CD4-positive, alpha-beta T cell treated with Interleukin-2 at 100 ng/mL for 4 hours (primary cell): Measurements from ENCODE around the gene KBTBD8.
A peak's percentile ranks its signal among the peaks of the same experiment; 100 is the strongest.

Source experiments
- DNase-seq: peaks from one replicate; pipeline ENCODE4 v3.0.0-alpha.2; 2020; ENCODE audit warnings: low spot score

Gene KBTBD8

DNA sequence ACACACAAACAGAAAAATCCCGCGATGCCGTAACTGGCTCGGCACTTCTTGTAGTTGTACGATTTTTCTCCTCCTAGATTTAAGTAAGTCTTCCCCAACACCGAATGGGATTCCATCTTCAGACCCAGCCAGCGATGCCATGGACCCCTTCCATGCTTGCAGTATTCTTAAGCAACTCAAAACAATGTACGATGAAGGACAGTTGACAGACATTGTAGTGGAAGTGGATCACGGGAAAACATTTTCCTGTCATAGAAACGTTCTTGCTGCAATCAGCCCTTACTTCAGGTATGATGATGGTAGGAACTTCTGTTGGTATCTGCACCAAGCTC is 763 bp downstream of the KBTBD8 start:
- no peak for DNase-seq

DNA sequence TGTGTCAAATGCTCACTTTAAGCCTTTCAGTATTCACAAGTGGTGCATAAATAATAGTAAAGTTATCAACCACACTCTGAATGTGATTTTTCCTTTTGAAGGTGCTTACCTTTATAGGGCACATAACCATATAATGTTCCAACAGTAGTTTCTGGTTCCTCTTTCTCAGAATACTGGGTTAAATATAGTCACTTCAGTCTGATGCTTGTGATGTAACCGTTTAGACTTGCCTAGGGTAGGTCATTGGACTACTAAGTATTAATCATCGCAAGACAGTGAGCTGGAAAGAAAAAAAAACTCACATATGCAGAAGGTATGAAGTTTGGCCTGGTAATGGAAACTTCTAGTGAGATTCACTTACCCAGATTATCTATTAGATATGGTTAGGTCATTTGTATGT is 1.9 kb downstream of the KBTBD8 start:
- DNase-seq = peak; percentile 39

DNA sequence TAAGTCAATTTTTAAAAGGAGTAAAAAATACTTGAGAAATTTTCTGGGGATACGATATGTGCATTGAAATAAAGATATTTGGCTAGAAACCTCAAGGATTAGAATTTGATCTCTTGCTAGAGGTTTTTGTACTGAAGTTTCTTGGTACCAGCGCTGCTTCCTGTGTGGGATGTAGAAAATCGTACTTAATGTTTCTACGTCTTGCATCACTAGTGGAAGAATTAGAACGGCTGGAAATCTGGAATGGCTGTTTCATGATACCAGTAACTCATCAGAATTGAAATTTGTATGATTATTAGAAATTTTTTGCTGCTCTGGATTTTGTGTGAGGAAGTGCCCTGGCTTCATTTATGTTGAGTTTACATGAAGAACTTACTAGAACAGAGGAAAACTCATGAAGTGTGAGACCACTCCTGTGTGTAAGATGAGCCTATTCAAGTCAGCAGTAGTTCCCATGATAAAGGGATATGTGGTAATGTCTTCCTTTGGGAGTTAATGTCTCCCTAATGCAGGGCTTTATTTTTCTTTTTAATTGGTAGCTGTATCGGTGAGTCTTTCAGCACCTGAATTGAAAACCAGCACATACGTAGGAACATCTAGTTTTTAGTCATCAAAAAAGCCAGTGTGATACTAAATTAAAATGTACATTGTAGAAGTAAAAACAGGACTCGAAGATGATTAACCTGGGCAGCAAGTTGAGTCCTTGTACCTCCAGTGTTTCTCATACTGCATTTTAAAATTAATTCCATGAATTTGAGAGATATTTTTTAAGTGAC is 3.2 kb downstream of the KBTBD8 start:
- no peak for DNase-seq

DNA sequence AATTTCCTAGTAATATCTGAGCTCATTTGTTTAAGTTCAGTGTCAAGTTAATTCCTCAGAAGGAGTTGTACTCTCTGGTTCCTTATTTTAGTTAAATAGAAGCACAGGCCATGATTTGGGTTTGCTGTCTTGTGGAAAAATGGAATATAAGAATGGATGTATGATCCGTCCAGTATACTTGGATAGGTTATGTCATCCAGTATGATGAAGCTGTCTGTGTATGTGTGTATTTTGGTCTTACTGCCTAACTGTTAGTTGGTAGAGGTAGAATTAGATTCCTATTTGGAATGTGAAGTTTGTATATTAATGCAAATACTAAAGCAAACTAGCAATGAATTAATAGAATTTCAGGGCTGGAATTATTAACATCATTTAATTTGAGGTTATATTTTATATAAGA is 7.9 kb downstream of the KBTBD8 start:
- DNase-seq = no peak

DNA sequence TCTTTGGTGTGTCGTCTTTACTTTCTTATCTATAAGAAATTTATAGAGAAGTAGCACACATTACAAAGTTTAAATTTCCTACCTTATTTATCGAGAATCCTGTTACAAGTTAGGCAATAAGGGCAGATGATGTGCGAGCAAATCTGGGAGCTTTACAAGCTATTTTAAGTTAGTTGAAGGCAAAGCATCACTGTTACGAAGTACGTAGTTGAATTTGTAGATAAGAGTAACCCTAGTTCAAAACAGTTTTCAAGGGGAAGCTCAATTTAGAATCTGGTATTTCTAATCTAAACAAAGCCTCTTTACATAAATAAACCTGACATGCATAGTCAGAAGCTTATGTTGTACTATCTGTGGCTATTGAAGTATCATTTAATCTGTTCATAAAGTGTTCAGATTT is 8.4 kb downstream of the KBTBD8 start:
- no peak for DNase-seq

DNA sequence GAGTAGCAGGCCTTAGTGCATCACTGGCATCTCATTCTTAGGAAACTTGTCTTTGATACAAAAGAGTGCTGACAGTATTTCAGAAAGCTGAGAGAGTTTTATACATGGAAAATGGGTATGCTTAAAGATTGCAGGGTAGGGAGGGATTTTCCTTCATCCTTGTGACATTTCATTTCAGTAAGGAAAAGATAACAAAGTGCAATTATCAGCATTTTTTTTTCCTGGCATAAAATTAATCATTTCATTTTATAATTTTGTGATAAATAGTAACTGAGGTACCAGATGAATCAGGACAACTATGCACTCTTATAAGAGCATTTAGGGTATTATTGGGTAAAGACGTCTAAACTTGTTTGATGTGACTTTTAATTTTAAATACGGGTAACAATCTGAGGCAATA is 10.3 kb downstream of the KBTBD8 start:
- no peak for DNase-seq

DNA sequence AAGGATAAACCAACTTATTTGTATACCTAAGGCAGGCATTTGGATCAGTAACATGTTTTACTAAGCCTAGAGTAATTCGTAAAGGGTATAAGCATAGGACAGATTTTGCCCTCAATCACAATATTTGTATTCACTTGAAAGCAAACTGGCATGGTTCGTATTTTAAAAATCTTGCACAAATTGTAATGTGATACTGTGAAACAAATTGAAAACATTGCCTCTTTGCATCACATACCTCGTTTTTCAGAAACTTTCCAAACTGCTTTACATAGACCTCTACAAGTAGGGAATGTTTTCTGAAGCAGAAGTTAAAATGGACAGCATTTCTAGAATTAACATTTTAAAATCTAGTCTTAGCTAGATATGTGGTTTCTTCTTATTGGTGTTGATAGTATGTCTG is 11.6 kb downstream of the KBTBD8 start:
- DNase-seq = no peak

DNA sequence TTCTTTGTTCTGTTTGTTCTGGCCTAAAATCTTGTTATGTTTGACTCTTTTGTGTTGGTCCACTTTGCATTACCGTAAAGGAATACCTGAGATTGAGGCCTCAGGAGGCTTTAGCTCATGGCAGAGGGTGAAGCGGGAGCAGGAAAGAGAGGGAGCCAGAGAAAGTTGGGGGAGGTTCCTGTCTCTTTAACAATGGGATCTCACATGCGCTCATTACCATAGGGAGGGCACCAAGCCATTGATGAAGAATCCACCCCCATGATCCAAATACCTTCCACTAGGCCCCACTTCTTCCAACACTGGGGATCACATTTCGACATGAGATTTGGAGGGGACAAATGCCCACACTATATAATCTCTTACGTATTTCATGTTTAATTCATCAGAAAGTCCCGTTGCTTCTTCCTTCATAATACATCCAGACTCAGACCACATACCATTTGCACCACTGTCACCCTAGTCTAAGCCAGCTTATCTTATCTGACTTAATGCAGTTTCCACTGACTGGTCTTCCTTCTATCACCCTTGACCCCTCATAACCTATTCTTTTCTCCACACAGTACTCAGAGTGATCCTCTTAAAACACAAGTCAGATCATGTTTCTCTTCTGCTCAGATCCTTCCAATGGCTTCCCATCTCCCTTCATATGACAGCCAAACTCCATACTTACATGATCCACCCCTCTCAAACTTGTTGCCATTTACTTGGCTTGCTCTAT is 13.5 kb downstream of the KBTBD8 start:
- DNase-seq = no peak

DNA sequence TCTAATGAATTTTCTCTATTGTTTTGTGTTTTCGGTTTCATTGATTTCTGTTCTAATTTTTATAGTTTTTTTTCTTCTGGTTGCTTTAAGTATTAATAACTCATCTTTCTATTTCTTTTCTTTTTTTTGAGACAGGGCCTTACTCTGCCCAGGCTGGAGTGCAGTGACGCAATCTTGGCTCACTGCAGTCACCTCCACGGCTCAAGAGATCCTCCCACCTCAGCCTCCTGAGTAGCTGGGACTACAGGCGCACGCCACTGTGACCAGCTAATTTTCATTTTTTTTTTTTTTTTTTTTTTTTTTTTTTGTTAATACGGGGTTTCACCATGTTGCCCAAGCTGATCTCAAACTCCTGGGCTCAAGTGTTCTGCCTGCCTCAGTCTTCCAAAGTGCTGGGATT is 14.5 kb downstream of the KBTBD8 start:
- no peak for DNase-seq

DNA sequence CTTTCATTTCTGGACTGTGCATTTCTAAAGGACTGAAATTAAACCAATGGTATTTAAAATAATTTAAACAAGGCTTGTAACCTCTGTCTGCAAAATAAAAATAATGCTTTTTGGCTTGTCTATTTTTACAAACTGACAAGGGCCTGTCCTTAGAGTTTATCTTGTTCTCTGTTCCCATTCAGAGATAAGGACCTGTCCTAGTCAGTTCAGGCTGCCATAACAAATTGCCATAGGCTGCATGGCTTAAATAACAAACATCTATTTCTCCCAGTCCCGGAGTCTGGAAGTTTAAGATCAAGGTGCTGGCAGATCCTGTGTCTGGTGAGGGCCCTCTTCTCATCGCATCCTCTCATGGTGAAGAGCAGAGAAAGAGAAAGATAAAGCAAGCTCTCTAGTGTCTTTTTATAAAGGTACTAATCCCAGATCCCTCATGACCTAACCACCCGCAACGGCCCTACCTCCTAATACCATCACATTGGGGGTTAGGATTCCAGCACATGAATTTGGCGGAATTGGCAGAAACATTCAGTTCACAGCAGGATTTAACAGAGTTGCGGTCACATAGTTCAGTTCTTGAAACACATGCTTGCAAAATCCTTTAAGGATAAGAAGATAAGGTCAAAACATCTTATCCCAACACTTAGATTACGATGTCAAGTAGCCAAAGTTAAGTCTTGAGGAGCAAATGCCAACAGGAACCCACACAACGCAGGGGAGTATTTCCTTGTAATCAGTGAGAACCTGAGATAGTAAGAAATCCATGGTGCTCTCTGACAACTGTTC is 17.8 kb downstream of the KBTBD8 start:
- no peak for DNase-seq

DNA sequence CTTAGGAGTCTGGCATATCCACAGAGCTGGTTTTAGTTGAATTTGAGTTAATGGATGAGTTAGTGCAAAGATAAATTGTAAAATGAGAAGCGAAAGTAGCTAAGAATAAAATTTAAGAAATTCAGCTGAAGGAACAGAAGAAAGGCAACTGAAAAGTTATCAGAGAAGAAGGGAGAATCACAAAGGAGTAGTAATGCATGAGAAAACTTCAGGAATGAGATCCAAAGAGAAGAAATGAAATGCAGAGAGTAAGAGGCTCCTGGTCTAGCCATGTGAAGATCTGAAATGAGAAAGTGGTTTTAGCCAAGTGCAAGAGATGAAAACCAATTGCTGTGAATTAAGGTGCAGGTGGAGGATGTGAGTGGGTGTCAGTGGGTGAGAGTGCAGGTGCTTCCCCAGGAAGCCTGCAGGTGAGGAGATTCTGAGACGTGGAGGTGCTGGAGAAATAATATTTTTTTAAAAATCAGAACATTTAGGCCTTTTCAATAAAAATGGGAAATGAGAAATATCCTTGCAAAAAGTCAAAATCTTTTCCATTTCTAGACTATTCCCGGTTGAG is 18.5 kb downstream of the KBTBD8 start:
- no peak for DNase-seq

DNA sequence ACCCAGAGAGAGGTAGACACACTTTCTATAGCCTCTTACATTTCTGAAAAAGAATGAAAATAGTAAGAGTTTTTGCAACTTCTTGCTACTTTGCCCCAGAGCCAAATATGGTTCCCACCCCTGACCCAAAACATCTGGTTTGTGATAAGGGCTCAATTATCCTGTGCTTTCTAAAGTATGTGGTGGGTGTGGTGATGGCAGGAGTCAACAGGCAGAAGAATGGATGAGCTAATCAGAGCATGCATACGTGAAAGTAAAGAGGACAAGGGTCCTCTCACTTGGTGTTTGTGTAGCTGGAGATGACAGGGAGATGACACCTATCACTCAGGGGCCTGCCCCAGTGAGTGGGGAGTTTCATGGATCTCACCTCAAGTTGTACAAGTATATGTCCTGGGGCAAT is 19.1 kb downstream of the KBTBD8 start:
- DNase-seq = no peak

DNA sequence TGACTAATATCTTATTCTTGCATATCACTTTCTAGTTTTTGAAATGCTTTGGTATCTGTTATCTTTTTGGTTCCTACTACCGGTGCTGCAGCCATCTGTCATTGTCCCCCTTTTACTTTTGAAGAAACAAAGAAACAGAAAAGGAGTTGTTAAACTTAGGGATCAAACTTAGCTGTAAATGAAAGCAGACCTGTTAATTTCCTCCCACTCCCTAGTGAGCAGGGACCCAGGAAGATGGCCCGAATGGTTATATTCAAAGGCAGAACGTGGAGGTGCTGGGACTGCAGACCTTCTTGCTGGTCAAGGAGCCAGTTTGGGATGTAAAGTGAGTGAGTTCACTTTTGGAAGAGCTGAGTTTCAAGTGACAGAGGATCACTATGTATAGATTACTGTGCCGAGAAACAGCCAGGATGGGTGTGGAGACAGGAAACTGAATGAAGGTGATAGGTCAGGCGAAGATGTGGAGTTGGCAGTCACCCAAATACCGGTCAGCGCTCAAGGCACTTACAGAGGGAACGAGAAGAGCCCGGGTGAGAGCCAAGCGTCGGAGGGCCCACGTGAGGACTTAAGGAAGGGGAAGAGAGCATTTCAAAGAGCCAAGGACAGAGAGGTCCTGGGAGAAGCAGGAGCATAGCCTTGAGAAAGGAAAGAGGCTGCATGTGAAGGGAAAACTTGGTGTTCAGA is 20.1 kb downstream of the KBTBD8 start:
- no peak for DNase-seq

DNA sequence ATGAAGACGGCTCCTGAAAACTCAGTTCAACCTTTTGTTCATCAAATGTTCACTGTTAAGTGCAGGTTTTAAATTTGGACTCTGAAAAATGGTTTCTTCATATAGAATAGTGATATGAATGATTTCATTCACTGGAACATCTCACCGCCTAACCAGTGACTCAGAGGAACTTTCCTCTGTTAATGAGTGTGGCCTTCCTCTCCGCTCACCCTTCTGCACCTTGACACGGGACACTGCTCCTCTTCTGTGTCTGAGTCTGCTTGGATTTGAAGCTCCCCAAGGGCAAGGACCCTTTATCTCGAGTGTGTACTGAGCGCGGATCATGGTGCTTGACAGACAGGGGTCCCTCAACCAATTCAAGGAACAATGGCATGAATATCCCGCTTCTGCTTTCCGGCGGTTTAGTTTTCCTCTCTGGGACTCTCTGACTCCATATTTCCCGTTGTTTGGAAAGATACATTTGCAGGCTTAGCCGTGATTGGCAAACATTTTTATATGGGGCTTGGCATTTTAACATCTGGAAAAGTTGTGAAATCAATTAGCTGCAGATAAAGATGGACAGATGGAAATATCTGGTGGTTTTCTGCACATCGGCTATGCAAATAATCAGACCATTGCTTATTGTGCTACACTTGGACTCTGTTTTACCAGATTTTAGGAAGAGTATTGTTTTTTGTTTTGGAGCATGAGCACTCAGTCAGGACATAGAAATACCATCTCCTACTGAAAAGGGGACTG is 20.9 kb downstream of the KBTBD8 start:
- DNase-seq = no peak

DNA sequence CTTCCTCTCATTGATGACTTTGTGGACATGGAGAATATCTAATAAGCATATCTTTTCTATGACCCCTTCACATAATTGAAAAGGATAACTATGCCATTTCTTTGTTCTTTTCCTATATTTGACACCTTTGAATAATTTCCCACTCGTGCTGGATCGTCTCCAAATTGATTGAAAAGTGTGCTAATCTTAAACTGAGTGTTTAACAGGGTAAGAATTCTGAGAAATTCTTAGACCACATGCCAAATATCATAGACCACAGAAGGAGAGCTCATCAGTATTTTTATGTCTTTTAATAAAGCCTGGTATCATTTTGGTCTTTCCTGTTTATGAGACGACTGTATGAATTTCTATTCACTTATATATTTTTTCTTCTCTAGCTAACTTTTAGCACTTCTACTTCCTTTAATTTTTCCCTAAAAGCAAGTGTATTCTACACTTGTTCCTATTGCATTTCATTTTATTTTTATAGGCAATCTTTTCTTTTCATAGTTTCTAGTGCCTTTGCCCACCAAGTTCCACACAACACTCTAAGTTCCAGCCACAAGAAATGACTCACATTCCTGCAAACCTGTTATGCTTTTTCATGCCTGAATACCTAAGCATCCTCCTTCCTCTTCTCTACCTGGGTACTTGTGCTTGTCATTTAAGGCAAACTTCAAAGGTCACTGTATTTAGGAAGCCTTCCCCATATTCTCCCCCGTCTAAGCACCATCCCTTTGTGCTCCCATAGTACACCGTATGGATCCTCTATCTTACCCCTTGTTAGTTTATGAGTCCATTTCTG is 30.1 kb downstream of the KBTBD8 start:
- no peak for DNase-seq

DNA sequence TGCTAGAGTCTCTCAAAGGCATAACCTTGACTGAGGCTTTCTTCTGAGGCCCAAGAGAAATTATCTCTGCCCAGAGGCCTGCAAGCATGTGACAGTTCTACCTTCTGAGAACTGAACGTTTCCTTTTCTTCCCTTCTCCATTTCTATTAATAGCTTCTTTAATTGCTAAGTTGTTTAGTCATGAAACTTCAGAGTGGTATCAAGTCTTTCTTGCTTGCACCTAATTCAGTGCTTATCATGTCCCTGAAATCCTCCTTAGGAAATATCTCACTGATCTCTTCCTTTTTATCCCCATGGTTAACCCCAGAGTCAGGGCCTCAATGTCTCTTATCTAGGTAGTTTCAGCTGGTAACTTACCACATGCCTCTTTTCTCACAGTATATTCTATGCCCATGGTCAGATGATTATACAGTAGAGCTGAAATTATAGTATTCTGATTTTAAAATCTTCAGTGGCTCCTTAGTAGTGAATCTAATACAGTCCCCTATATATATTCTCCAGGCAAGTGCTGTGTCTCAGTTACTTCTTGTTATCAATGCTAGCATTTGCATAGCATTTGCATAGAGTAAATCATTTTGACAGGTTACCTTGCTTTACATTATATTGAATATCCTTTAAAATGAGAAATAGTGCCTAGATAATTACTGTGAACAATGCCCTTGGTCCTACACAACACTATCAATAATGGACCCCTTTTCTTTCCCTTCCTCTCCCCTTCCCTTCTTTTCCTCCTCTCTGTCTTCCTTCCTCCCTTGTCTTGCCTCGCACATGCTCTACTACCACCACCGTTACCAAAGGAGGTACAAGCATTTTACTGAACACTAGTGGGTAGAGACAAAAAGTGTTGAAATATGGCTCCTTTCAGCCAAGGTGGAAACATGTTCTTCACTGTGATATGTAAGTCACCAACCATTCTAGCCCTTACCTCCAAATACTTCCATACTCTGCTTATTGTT is 33.0 kb downstream of the KBTBD8 start:
- no peak for DNase-seq

DNA sequence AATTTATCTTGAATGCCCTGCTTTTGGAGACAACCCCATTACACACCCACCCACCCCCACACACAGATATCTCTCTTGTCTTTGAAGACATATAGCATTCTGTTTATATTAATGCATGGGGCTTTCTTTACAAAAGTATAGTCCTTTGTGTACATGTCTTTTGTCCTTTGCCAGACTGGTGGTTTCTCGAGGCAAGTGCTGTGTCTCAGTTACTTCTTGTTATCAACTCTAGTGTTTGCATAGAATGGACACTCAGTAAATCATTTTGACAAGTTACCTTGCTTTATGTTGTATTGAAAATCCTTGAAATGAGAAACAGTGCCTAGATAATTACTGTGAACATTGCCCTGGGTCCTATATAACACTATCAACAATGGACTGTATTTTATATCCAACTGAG is 33.9 kb downstream of the KBTBD8 start:
- no peak for DNase-seq

DNA sequence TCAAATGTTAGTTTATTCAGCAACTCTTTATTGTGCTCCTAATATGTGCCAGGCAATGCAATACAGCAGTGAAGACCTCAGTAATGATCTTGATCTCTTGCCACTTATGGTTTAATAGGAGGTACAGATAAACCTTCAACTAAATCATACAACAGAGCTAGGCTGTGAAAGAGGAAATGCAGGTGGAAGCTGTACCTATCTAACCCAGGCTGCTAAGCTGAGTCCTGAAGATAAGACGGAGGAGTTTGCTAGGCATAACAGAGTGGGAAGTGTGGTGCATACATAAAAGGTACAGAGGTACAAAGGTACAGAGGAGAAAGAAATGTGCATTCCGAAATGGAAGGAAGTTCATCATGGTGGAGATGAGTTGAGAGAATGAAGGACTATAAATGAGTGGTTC is 35.0 kb downstream of the KBTBD8 start:
- DNase-seq = no peak

DNA sequence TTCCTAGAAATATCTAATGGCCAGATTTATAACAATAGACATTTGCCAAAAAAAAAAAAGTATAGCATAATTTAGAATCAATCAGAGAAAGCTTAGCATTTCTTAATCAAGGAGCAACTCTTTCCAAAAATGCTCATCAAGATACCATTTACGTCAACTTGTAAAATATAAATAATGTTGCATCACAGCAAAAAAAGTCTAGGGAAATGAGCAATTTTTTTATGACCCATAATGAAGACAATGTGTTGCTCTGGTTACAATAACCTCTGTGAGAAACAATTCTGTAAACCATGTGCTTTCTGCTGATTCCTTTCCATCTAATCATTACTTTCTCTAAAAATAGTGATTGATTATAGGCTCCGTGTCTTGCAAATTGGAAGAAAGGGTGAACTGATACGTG is 36.3 kb downstream of the KBTBD8 start:
- no peak for DNase-seq

DNA sequence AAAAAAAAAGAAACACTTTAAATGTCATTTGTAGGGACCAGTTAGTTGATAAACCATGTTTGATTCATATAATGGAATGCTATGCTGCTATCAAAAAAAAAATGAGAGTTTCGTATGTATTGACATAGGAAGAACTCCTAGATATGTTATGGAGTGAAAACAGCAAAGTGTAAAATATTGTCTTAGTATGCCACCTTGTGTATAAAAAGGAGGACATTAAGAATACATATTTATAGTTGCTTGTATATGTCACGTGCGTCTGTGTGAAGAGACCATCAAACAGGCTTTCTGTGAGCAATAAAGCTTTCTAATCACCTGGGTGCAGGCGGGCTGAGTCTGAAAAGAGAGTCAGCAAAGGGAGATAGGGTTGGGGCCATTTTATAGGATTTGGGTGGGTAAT is 39.5 kb downstream of the KBTBD8 start:
- DNase-seq = no peak
